ENCODE results near the gene MRPL18.
"Not testable (repeated sequence)": the region's sequence is repeated elsewhere in the genome, so short reads cannot be mapped to it uniquely, and the experiment has no call there.

The MRPL18 gene

DNA sequence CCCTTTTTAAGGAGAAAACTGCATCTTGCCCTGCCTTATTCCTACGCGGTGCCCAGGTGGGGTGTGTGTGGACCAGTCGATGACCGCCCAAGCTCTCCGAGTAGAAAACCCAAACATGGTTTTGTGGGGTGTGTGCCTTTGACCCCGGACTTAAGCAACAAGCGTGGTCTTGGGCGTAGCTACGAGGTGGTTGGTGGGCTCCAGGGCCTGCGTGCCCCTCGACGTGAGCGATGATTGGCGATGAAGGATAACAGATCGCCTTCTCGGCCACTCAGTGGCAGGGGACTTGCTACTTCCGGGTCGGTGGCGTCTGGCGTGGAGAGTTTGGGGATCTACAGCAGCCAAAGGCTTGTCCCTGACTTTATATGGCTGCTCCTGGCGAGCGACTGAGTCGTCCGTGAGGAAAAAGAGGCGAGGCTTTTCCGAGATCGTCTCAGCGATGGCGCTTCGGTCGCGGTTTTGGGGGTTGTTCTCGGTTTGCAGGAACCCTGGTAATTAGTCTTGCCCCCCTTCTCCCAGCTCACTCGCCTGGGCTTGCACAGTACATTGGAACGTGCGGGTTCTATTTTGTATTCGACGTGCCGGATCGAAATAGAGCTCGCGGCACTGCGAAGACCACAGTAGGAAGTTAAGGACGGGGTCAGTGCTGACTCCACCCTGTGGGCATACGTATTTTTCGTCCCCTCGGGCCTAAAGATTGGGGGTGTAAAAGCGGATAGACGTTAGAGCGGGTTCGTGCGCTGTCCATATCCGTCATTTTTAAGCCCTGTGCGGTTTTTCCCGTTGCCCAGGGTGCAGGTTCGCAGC, at the start of gene MRPL18:
MRPL18 (plus strand) TSS at position 319 of the 807 bp plus-strand sequence; CDS start at position 440, 121 bp downstream.
- peak; percentile 79 for DNase-seq

- no peak for DNase-seq
Measured at GRCh38 chr6:159742165-159742564, 48.1 kb upstream of the MRPL18 start.

DNA sequence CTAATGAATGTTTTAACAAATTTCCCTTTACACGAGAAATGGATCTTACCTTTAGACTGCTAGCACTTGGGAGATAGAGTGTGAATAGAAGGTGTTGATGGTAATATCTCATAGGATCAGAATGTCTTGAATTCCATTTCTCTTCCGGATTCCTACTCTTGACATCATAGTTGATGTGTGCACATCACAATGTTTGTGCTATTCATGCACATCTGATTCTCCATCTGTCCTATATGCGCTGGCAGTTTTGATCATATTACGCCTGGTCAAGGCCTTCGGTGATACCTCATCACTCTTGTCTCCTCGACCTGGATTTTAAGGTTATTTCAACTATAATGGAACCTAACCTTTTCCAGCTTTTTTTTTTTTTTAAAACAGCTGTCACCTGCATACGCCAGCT, 45.2 kb upstream of the MRPL18 start:
- DNase-seq, result no peak

DNA sequence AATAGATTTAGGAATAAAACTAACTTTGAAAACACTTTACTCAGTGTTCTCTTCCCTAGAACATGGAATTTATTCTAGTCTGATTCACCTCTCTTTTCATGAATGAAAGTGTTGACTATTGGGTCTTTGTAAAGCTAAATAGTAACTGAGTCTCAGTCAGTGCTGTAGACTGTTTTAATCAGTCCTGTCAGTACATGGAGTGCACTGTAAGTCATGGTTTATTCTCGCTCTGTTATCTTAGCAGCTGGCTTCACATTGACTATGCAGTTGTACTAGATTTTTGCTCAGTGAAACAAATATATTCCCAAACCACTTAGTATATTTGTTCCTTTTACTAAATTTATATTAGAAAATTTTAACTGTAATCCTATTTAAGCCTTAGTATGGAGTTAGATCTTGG, 43.5 kb upstream of the MRPL18 start:
- DNase-seq, result no peak

DNA sequence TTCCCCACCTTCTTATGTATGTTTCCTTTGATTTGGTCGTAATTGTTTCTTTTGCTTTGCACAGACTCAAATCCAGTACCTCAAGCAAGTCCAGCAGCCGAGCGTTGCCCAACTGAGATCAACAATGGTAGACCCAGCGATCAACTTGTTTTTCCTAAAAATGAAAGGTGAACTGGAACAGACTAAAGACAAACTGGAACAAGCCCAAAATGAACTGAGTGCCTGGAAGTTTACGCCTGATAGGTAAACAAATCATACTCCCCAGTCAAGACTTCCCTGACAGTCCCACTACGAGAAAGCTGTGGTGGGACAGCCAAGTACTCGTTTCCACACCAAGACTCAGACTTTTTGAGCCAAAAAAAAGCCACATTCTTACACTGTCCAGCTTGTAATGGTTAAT, 42.1 kb upstream of the MRPL18 start:
- DNase-seq, result not testable (repeated sequence)

- DNase-seq, result no peak
Measured at GRCh38 chr6:159751448-159751847, 38.8 kb upstream of the MRPL18 start.

DNA sequence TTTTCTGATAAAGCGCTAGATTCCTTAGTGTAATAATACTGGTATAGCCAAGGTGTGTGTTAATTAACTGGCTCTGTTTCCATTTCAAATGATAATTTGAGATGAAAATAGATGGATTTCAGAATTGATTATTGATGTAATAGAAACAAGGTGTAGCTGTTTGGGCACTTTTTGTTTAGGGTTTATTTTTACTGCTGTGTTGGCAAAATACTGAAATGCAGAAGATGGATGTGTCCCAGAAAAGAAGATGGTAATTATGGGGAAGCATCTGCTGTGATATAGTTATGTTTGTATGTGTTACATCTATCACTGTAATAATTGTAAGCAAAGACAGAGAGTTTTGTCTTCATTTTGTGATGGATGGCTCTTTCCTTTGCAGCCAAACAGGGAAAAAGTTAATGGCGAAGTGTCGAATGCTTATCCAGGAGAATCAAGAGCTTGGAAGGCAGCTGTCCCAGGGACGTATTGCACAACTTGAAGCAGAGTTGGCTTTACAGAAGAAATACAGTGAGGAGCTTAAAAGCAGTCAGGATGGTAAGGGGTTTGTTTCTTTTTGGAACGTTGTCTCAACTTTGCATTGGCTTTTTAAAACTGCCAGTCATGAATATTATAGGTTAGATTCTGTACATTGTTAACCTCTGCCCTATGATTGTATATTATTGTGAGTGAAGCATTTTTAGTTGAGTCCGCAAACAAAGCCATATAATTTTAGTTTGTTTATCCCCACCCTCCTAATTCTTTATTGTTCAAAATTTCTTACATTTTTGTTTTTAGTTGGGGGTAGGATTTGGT, 37.0 kb upstream of the MRPL18 start:
- no peak for DNase-seq

- DNase-seq, result no peak
Measured at GRCh38 chr6:159754401-159754800, 35.9 kb upstream of the MRPL18 start.

DNA sequence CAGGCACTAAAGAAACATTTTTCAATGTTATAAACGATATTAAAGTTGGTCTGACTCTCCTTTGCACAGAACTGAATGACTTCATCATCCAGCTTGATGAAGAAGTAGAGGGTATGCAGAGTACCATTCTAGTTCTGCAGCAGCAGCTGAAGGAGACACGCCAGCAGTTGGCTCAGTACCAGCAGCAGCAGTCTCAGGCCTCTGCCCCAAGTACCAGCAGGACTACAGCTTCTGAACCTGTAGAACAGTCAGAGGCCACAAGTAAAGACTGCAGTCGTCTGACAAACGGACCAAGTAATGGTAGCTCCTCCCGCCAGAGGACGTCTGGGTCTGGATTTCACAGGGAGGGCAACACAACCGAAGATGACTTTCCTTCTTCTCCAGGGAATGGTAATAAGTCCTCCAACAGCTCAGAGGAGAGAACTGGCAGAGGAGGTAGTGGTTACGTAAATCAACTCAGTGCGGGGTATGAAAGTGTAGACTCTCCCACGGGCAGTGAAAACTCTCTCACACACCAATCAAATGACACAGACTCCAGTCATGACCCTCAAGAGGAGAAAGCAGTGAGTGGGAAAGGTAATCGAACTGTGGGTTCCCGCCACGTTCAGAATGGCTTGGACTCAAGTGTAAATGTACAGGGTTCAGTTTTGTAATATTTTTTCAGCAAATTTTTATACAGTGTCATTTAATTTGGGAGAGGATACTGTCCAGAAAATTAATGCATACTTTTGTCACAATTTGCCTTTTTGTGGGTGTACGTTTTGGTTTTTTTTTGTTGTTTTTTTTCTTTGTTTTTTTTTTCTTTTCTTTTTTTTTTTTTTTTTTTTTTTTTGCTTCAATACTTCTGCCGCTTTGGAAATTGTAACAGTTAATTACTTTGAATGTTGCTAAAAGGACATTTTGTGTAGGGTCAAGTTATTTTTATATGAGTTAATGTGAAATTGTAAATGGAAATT, 35.0 kb upstream of the MRPL18 start:
- no peak for DNase-seq

- no peak for DNase-seq
Measured at GRCh38 chr6:159756508-159756907, 33.8 kb upstream of the MRPL18 start.

GRCh38 chr6:159758031-159759001, 32.0 kb upstream of the MRPL18 start:
- DNase-seq, result no peak

GRCh38 chr6:159759645-159760044, 30.6 kb upstream of the MRPL18 start:
- DNase-seq, result no peak

GRCh38 chr6:159760602-159761057, 29.6 kb upstream of the MRPL18 start:
- no peak for DNase-seq

- no peak for DNase-seq
Measured at GRCh38 chr6:159761129-159761872, 29.0 kb upstream of the MRPL18 start.

DNA sequence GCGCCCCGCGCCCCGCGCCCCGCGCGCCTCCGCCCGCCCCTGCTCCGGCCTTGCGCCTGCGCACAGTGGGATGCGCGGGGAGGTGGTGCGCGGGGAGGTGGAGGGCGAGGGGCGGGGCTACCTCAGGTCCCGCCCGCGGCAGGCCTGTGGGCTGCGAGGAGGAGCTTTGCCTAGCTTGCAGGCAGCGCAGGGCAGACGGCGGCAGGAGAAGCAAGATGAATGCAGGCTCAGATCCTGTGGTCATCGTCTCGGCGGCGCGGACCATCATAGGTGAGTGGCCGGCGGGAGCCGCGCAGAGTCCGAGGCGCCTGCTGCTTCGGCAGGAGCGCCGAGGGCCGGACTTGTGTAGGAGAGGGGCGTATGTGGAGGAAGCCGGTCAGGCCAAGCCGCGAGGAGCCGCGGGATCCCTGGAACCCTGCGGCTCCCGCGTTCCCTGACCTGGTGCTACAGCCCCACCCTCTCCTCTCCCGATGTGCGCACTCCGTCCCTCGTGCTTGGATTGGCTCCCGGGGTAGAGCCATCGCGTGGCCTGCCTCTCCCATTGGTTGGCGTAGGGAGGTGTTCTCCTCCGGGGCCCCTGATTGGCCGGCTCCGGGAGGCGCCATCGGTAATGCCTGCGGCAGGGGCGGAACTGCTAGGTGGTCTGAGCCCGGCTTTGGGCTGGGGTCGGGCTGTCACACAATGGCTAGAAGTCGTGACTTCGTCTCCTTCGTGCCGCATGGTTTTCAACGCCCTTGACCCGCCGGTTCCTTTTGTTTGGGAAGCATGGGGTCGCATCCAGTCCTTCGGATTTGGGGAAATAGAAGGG, 28.2 kb upstream of the MRPL18 start, which contains the start of gene ACAT2:
ACAT2 (plus strand) TSS at position 173 of the 808 bp plus-strand sequence; CDS start at position 216, 43 bp downstream.
- peak; percentile 90 for DNase-seq

DNA sequence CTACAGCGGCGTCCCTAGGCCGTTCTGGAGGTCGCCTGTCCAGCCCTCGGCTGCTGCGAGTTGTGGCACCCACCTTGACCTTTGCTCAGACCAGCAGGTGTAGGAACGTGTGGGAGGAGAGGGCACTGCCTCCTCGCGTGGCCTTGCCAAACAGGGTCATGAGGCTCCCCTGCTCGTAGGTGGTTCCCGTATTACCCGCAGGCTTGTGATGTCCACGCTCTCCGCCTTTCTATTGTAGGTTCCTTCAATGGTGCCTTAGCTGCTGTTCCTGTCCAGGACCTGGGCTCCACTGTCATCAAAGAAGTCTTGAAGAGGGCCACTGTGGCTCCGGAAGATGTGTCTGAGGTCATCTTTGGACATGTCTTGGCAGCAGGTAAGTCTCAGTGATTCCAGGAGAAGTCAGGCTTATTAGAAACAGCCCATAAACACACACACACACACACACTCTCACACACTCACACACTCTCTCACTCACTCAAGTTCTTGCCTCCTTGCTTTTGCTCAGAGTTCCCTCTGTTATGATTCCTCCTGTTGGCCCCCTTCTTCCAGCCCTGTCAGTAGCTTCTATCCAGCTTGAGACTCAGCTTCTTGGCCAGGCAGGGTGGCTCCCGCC, 27.5 kb upstream of the MRPL18 start:
- no peak for DNase-seq

DNA sequence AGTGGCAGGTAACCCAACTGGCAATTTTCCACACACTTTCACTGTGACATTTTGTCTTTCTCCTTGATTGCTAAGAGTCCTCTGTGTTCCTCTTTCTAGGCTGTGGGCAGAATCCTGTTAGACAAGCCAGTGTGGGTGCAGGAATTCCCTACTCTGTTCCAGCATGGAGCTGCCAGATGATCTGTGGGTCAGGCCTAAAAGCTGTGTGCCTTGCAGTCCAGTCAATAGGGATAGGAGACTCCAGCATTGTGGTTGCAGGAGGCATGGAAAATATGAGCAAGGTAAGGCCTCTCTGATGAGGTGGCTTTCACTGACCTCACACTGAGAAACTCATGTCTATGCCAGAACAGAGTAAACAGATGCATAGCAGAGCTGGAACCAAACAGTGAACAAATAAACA, 23.4 kb upstream of the MRPL18 start:
- no peak for DNase-seq

DNA sequence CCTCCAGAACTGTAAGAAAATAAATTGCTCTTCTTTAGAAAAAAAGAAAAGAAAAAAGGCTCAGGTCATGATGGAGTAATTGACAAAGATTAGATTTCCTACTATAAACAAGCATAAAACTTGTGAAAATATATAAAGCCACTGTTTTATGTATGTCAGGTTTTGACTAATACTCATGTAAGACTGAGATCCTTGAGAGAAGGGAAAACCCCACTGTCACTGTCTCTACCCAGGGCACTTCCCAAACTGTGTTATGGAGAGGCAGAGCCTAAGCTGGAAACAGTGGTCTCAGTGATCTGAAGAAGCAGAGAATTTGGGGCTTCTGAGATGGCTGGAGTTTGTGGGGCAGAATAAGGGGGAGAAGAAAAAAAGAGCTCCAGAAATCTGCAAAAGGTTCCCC, 20.8 kb upstream of the MRPL18 start:
- no peak for DNase-seq

DNA sequence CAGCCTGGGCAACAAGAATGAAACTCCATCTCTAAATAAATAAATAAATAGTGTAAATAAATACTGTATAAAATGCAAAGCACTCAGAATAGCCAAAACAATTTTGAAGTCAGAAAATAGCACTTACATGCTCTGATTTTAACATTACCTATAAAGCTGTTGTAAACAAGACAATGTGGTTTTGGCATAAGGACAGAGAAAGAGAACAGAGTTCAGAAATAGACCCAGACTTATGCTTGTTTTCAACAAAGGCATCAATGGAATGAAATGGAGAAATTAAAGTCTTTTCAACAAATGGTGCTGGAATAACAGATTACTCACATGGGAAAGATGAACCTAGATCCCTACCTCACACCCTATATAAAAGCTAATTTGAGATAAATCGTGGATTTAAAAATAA, 18.1 kb upstream of the MRPL18 start:
- no peak for DNase-seq

All from activated CD4-positive, CD25-positive, alpha-beta regulatory T cell treated with anti-CD3 and anti-CD28 coated beads, Interleukin-2, amount 50 U/mL, for 72 hours (primary cell).